ENCODE measurements around the gene COL25A1. TPM values are rescaled to one million over a fixed set of nuclear protein-coding genes. Genes with fewer than 3 reads are reported as not detected.

COL25A1 gene
- total RNA-seq, 4 donors from 2014 or later, result 0.06 to 0.53 (median 0.23) TPM

GRCh38 chr4:108867476-108867875, 435.0 kb downstream of the COL25A1 start:
- no peak for DNase-seq
- Histone ChIP-seq H3K27ac (no peak overlapping the region), H3K4me1 (no peaks in the 10 kb centered on the region), H3K27me3 (no peaks in the 10 kb centered on the region), H3K36me3 (no peaks in the 10 kb centered on the region), H3K9me3 (no peaks in the 10 kb centered on the region), H3K4me3 (no peak overlapping the region)
- TF ChIP-seq POLR2A (IDR thresholded peaks at IDR 0.05), result no peak
- TF ChIP-seq CTCF (IDR thresholded peaks at IDR 0.05), result no peak
- intact Hi-C loops (cut with DNase I), result no loop called here

GRCh38 chr4:108861334-108861733, 441.1 kb downstream of the COL25A1 start:
- H3K27ac ChIP-seq, result no peak overlapping the region
- TF ChIP-seq CTCF (IDR thresholded peaks at IDR 0.05) (no peak), POLR2A (IDR thresholded peaks at IDR 0.05) (no peak)
- H3K27me3 ChIP-seq, result no peaks in the 10 kb centered on the region
- DNase-seq, result no peak
- intact Hi-C loops (cut with DNase I), result no loop called here
- 51 to 75% methylated on average over 2 of the region's 2 CpGs for WGBS, 2 donors
- H3K4me1 ChIP-seq, result no peaks in the 10 kb centered on the region
- no peak overlapping the region for H3K4me3 ChIP-seq
- H3K9me3 ChIP-seq, result no peaks in the 10 kb centered on the region
- H3K36me3 ChIP-seq, result no peaks in the 10 kb centered on the region

- Histone ChIP-seq H3K36me3 (no peaks in the 10 kb centered on the region), H3K4me3 (no peak overlapping the region), H3K27ac (no peak overlapping the region), H3K9me3 (no peaks in the 10 kb centered on the region), H3K27me3 (no peaks in the 10 kb centered on the region), H3K4me1 (no peaks in the 10 kb centered on the region)
- 58 to 64% methylated on average over 1 of the region's 1 CpG for WGBS, 2 donors
- TF ChIP-seq CTCF (IDR thresholded peaks at IDR 0.05), result no peak
- TF ChIP-seq POLR2A (IDR thresholded peaks at IDR 0.05), result no peak
- DNase-seq, result no peak
- intact Hi-C loops (cut with DNase I), result no loop called here
Measured at GRCh38 chr4:108854786-108855185, 447.7 kb downstream of the COL25A1 start.

- Histone ChIP-seq H3K4me3 (no peak overlapping the region), H3K27ac (no peak overlapping the region), H3K4me1 (no peaks in the 10 kb centered on the region), H3K27me3 (no peaks in the 10 kb centered on the region), H3K9me3 (no peaks in the 10 kb centered on the region), H3K36me3 (no peaks in the 10 kb centered on the region)
- intact Hi-C loops (cut with DNase I), result no loop called here
- DNase-seq, result no peak
- TF ChIP-seq POLR2A (IDR thresholded peaks at IDR 0.05) (no peak), CTCF (IDR thresholded peaks at IDR 0.05) (no peak)
- WGBS, 2 donors, result 42 to 54% methylated on average over 1 of the region's 1 CpG
Measured at GRCh38 chr4:108852691-108853090, 449.8 kb downstream of the COL25A1 start.

GRCh38 chr4:108851366-108851765, 451.1 kb downstream of the COL25A1 start:
- no peaks in the 10 kb centered on the region for H3K36me3 ChIP-seq
- no peak for DNase-seq
- 63 to 66% methylated on average over 2 of the region's 2 CpGs for WGBS, 2 donors
- no peaks in the 10 kb centered on the region for H3K4me1 ChIP-seq
- no peaks in the 10 kb centered on the region for H3K9me3 ChIP-seq
- no peaks in the 10 kb centered on the region for H3K27me3 ChIP-seq
- intact Hi-C loops (cut with DNase I), result no loop called here
- H3K4me3 ChIP-seq, result no peak overlapping the region
- TF ChIP-seq POLR2A (IDR thresholded peaks at IDR 0.05), result no peak
- TF ChIP-seq CTCF (IDR thresholded peaks at IDR 0.05), result no peak
- H3K27ac ChIP-seq, result no peak overlapping the region
